Activated T-helper 2 cell treated with anti-CD3 and anti-CD28 coated beads, Interferon-gamma antibody, Interleukin-2, Interleukin-4, amounts not matched to agents 10 μg/mL and 5 μg/mL and 100 μg/mL, durations not matched to agents 14 hours and 24 hours and 36 hours (primary cell): ENCODE results near the gene RSPRY1. TPM values are rescaled to one million over a fixed set of nuclear protein-coding genes. Genes with fewer than 3 reads are reported as not detected.

Experiments used
- DNase-seq: peaks from one replicate; pipeline ENCODE4 v3.0.0; 2021; ENCODE audit warnings: low spot score
- H3K27ac Mint-ChIP-seq: one replicate; pipeline ENCODE4 v1.8.0; 2021; ENCODE audit warnings: mixed read lengths
- H3K27me3 Mint-ChIP-seq: one replicate; pipeline ENCODE4 v1.8.0; 2021; ENCODE audit warnings: low read depth, mixed read lengths
- H3K36me3 Mint-ChIP-seq: one replicate; pipeline ENCODE4 v1.8.0; 2021; ENCODE audit warnings: low read depth, mixed read lengths
- H3K4me1 Mint-ChIP-seq: one replicate; pipeline ENCODE4 v1.8.0; 2021; ENCODE audit warnings: low read depth, mixed read lengths
- H3K4me3 Mint-ChIP-seq: one replicate; pipeline ENCODE4 v1.8.0; 2021; ENCODE audit warnings: low read depth, mild to moderate bottlenecking, moderate library complexity, mixed read lengths
- H3K9me3 Mint-ChIP-seq: one replicate; pipeline ENCODE4 v1.8.0; 2021; ENCODE audit warnings: mixed read lengths
- intact Hi-C: fragments of 100-400 bp; cut with micrococcal nuclease; formaldehyde crosslinking; loops from one replicate; pipeline ENCODE4 v1.15.1; 2023
- total RNA-seq: library from RNA; stranded (reverse); gene quantifications from 2 replicates; pipeline ENCODE4 v1.2.3, GENCODE V29; 2022

RSPRY1 gene
- total RNA-seq, 1 donor from 2014 or later = 33.3 TPM

DNA sequence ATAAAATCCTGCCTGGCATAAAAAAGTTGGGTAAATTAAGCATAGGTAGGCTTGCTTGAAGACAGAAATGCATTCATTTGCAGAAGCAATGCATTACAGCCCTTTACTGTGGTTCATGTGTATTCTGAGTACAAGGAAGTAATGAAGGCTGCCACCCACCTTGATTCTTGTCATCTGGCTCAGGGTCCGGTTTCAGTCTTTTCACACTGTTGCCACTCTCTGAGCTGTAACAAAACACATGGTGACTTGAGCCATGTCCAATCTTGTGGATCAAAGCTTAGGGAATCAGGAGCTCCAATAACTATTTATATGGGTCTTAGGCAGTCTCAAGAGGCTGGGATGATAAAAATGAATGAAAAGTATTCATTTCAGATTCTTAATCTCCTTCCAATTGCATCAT, 22.3 kb upstream of the RSPRY1 start:
- H3K27ac Mint-ChIP-seq = no peak overlapping the region
- peaks cover 64% of the 10 kb centered on the region for H3K36me3 Mint-ChIP-seq
- intact Hi-C loops = no loop called here

DNA sequence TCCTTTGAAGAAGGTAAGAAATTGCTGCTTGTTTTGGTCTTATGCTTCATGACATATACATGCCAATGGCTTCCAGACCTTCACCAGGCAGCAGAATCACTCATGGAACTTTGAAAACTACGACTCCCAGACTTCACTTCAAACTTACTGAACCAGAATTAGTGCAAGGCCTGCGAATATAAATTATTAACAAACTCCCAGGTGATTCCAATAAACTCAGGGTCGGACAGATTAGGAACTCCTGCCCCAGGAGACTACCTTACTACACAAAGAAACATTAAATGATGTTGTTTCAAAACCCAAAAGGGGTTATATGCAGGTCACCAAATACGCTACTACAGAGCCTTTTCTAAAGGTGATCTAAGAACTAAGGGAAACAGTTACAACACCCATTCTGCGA, 20.6 kb upstream of the RSPRY1 start:
- H3K4me1 Mint-ChIP-seq = peaks cover 8% of the 10 kb centered on the region
- no peak for DNase-seq
- intact Hi-C loops = no loop called here
- peaks cover 63% of the 10 kb centered on the region for H3K36me3 Mint-ChIP-seq
- no peaks in the 10 kb centered on the region for H3K27me3 Mint-ChIP-seq
- no peak overlapping the region for H3K27ac Mint-ChIP-seq
- no peak overlapping the region for H3K4me3 Mint-ChIP-seq
- H3K9me3 Mint-ChIP-seq = no peaks in the 10 kb centered on the region

More for the DNA sequence above, 22.3 kb upstream of the RSPRY1 start:
- no peak overlapping the region for H3K4me3 Mint-ChIP-seq
- H3K27me3 Mint-ChIP-seq = no peaks in the 10 kb centered on the region
- no peaks in the 10 kb centered on the region for H3K9me3 Mint-ChIP-seq
- no peak for DNase-seq
- peaks cover 9% of the 10 kb centered on the region for H3K4me1 Mint-ChIP-seq

DNA sequence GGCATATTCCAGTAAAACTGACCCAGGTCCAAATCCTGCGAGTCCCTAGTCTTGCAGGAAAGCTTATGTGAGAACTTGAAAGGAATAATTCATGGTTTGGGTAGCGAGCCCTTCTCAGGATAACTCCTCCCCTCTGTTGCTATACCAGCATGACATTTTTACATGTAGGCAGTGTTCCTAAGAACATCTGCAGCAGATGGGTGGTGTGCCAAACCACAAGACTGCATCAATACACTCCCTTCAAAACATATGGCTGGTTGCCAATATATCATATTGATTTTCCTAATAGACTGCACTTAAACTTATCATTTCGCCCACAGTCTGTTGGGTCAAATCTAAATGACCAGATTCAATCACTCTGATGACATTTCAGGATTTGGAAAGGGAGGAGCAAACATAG, 20.2 kb upstream of the RSPRY1 start:
- H3K4me1 Mint-ChIP-seq = peaks cover 4% of the 10 kb centered on the region
- no peaks in the 10 kb centered on the region for H3K9me3 Mint-ChIP-seq
- H3K4me3 Mint-ChIP-seq = no peak overlapping the region
- no peak for DNase-seq
- H3K27ac Mint-ChIP-seq = no peak overlapping the region
- H3K27me3 Mint-ChIP-seq = no peaks in the 10 kb centered on the region
- peaks cover 63% of the 10 kb centered on the region for H3K36me3 Mint-ChIP-seq
- intact Hi-C loops = no loop called here

DNA sequence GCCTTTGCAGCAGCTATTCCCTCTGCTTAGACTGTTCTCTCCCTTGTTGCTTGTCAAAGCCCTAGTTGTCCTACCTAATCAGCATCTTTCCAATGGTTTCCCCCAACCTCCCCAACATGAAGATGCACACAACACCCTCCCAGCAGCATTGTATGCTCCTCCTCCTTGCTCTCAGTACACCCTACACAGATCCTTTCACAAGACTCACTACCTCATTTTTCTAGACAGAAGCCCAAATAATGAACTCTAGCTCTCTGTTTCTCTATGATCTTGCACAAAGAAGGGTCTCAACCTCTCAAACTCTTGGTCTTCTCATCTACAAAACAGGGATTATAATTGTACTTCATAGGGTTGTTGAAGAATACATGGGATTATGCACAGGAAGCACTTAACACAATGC, 19.7 kb upstream of the RSPRY1 start:
- H3K4me3 Mint-ChIP-seq = no peak overlapping the region
- H3K9me3 Mint-ChIP-seq = no peaks in the 10 kb centered on the region
- intact Hi-C loops = no loop called here
- no peak for DNase-seq
- H3K27ac Mint-ChIP-seq = no peak overlapping the region
- H3K27me3 Mint-ChIP-seq = no peaks in the 10 kb centered on the region
- peaks cover 66% of the 10 kb centered on the region for H3K36me3 Mint-ChIP-seq
- peaks cover 3% of the 10 kb centered on the region for H3K4me1 Mint-ChIP-seq

DNA sequence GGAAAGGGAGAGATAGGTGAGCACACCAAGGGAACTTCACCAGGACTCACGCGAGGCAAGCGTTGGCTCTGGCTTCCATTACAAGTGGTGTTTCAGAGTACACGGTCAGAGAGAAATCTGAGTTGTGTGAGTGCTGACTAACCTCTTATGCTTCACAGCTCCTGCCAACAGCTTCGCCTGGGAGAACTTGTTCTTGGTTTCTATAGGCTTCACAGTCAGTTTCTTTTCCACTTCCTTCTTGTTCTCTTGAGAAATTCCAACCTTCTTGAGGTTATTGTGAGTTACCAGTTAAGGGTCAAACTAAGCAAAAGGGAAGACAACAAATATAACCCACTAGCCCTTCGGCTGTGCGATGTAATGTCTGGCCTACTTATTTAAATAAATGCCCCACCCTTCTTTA, 19.2 kb upstream of the RSPRY1 start:
- DNase-seq = no peak
- H3K9me3 Mint-ChIP-seq = no peaks in the 10 kb centered on the region
- H3K27me3 Mint-ChIP-seq = no peaks in the 10 kb centered on the region
- H3K4me1 Mint-ChIP-seq = peaks cover 3% of the 10 kb centered on the region
- H3K27ac Mint-ChIP-seq = no peak overlapping the region
- peaks cover 71% of the 10 kb centered on the region for H3K36me3 Mint-ChIP-seq
- intact Hi-C loops = no loop called here
- no peak overlapping the region for H3K4me3 Mint-ChIP-seq

DNA sequence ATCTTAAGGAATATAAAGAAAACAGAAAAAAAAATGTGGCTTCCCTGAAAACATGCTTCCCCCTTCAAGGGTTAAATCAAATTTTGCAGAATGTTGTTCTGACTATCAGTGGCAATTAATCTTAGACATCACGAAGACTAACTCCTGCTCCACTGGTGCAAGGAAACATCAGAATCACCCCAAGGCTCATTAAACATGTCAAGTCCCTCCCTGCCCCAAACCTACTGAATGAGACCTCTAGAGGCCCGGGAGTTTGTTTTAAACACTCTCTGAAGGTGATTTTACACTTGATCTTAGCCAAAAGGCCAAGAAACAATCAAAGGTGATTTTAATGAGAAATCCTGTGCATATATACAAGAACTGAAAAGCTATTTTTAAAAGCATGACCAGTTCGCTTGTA, 18.6 kb upstream of the RSPRY1 start:
- H3K4me1 Mint-ChIP-seq = peaks cover 3% of the 10 kb centered on the region
- intact Hi-C loops = no loop called here
- no peaks in the 10 kb centered on the region for H3K9me3 Mint-ChIP-seq
- no peak overlapping the region for H3K27ac Mint-ChIP-seq
- peaks cover 75% of the 10 kb centered on the region for H3K36me3 Mint-ChIP-seq
- no peaks in the 10 kb centered on the region for H3K27me3 Mint-ChIP-seq
- H3K4me3 Mint-ChIP-seq = no peak overlapping the region
- no peak for DNase-seq

DNA sequence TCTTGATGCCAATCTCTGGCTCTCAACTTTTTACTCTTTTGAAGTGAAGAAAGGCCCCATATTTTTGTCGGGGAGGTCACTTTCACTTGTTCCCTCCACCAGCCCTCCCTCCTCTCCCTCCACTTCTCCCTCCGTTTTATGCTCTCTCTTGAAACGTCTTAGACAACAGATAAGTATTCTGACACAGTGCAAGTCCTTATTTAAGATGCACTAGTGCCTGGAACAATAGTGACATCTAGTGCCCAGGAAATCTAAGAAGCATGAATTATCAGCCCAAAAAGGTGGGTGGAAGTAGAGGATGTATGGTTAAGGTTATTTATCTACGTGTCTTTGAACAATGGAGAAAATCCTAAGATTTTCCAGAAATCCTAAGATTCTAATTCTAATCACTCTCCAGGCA, 18.2 kb upstream of the RSPRY1 start:
- Mint-ChIP-seq H3K4me3 (no peak overlapping the region), H3K27ac (no peak overlapping the region), H3K27me3 (no peaks in the 10 kb centered on the region), H3K4me1 (peaks cover 3% of the 10 kb centered on the region), H3K9me3 (no peaks in the 10 kb centered on the region), H3K36me3 (peaks cover 77% of the 10 kb centered on the region)
- intact Hi-C loops = loop anchor here (1.0 to 2.0 kb wide), 3 partner anchors 75 to 204 kb away; partner anchors contain the start of gene CPNE2
- DNase-seq = no peak

DNA sequence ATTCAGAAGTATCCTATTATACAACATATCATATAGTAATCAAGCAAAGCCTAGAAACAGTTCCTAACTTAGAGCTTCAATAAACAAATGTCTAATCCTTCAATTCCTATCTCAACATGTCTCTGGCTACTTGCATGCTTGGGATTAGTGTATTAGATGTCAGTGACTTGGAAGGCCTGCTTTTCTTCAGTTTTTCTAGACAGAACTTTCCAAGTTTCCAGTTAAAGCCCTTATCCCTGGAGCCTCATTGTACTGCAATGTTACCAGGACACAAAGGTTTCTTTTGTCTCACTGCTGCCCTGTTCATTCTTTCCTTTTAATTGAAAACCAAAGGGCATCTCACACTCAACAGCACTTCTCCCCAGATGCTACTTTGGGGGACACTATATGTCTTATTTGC, 16.8 kb upstream of the RSPRY1 start:
- H3K27me3 Mint-ChIP-seq = no peaks in the 10 kb centered on the region

DNA sequence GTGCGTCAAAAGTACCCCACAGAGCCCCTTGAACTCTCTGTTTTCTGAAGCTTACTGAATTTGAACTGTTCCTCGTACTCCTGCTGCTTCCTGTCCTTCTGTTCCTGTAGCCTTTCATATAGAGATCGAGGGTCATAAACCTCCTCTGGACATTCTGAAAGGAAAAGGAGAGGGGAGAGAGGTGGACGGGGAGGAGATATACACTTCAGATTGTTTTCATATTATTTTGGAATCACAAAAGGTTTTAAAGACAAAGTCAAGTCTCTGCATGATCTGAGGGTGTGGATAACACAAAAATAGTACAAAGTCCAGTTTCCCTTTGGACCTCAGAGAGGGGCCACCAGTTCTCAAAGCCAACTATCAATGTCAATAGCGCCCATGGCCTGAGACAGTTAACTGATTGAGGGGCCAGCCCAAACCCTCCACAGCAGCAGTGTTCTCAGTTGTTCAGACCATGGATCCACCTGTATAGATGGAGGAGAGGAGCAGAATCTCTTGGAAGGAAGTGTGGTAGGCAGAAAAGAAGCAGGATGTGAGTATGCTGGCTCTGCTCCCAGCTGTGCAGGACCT, 13.3 kb upstream of the RSPRY1 start:
- Mint-ChIP-seq H3K4me1 (peaks cover 3% of the 10 kb centered on the region), H3K4me3 (no peak overlapping the region), H3K36me3 (peaks cover 48% of the 10 kb centered on the region), H3K27me3 (no peaks in the 10 kb centered on the region), H3K27ac (no peak overlapping the region), H3K9me3 (no peaks in the 10 kb centered on the region)
- intact Hi-C loops = no loop called here
- DNase-seq = no peak

More for the DNA sequence above, 16.8 kb upstream of the RSPRY1 start:
- H3K9me3 Mint-ChIP-seq = no peaks in the 10 kb centered on the region
- peaks cover 71% of the 10 kb centered on the region for H3K36me3 Mint-ChIP-seq
- H3K4me3 Mint-ChIP-seq = no peak overlapping the region
- peaks cover 3% of the 10 kb centered on the region for H3K4me1 Mint-ChIP-seq
- DNase-seq = no peak
- H3K27ac Mint-ChIP-seq = no peak overlapping the region
- intact Hi-C loops = loop anchor here (2.0 kb wide), 1 partner anchor 77 kb away; the partner anchor contains the start of gene CPNE2

DNA sequence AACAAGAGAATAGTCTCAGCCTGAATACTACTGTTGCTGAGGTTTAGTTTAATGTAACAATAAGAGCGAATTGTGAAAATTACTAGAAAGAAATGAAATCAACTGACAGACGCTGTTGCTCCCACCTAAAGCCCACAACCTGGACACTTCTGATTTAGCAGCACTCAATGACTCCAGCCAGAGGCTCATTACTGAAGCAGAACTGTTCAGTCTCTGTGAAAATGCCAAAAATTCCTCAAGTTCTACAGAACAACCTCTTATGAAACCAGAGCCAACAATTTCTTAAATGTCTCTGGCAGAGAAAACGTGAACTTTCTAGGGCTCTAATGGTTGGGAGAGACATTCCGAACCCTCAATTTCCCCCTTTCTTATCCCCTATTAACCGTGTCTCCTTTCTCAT, 10.2 kb upstream of the RSPRY1 start:
- no peak for DNase-seq
- no peaks in the 10 kb centered on the region for H3K9me3 Mint-ChIP-seq
- no peaks in the 10 kb centered on the region for H3K4me1 Mint-ChIP-seq
- no peak overlapping the region for H3K27ac Mint-ChIP-seq
- no peaks in the 10 kb centered on the region for H3K27me3 Mint-ChIP-seq
- H3K4me3 Mint-ChIP-seq = no peak overlapping the region
- peaks cover 34% of the 10 kb centered on the region for H3K36me3 Mint-ChIP-seq
- intact Hi-C loops = no loop called here

DNA sequence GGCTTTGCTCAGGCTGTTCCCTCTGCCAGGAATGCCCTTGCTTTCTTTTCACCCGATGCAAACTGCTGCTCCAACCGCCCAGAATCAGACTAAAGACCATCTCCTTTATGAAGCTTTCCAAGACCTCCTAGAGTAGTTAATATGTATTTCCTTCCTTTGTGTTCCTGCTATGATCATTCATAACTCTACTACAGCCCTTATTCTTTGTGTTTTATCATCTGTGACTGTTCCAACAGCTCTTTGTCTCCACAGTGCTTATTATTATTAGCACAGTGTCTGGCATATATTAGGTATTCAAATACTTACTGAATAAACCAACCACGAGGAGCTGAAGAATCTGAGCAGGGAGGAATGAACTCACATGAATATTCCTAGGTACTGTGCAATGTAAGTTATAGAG, 7.9 kb upstream of the RSPRY1 start:
- Mint-ChIP-seq H3K4me3 (no peak overlapping the region), H3K4me1 (peaks cover 6% of the 10 kb centered on the region), H3K27me3 (no peaks in the 10 kb centered on the region), H3K9me3 (no peaks in the 10 kb centered on the region), H3K36me3 (peaks cover 23% of the 10 kb centered on the region), H3K27ac (no peak overlapping the region)
- intact Hi-C loops = no loop called here
- no peak for DNase-seq

DNA sequence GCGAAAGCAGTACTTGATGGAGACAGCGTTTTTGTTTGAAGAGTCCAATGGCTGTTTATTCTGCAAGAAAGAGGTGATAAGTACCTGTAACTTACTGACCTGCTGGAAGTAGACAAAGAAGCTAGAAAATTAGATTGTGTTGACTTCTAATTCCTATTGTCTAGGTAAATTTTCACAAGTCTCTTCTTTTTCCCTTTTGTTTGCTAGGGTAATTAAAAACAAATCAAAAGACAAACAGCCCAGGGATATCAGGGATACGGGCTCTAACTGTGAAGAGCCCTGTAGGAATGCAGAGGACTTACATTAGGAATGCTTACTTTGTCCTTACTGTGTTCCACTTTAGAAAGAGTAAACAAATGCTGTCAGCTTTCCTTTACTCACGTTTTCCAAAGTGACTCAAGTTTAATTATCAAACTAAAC, 7.3 kb upstream of the RSPRY1 start:
- no peaks in the 10 kb centered on the region for H3K27me3 Mint-ChIP-seq
- no peaks in the 10 kb centered on the region for H3K9me3 Mint-ChIP-seq
- peaks cover 21% of the 10 kb centered on the region for H3K36me3 Mint-ChIP-seq
- no peak overlapping the region for H3K27ac Mint-ChIP-seq
- peaks cover 8% of the 10 kb centered on the region for H3K4me1 Mint-ChIP-seq
- DNase-seq = no peak
- H3K4me3 Mint-ChIP-seq = no peak overlapping the region
- intact Hi-C loops = no loop called here

DNA sequence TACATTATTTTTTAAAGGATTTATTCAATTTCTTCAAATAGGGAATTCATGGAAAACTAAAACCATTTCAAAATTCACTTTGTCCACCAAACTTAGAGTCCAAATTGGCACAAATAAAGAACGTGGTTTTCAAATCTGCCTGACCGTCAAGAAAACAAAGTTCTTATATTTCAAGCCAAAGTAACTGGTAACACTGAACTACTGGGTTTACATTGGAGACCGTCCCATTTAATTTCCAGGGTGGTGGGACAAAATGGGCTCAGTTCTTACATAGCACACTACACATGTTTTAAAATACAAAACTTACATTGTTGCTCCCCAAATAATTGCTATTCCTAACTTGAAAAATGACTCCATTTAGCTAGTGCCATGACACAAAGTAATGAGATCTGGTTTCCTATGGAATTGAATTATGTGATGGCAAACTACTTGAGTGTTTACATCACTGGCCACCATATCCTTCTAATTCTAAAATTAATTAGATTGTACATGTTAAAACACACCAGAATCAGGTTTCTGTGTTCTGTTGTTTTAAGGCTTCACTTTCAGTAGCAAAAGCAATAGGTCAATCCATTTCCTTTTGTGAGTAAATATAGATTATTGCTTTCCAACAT, 6.8 kb upstream of the RSPRY1 start:
- H3K27ac Mint-ChIP-seq = no peak overlapping the region
- H3K4me1 Mint-ChIP-seq = peaks cover 13% of the 10 kb centered on the region
- intact Hi-C loops = no loop called here

More for the DNA sequence above, 6.8 kb upstream of the RSPRY1 start:
- Mint-ChIP-seq H3K4me3 (no peak overlapping the region), H3K9me3 (no peaks in the 10 kb centered on the region), H3K36me3 (peaks cover 23% of the 10 kb centered on the region), H3K27me3 (no peaks in the 10 kb centered on the region)
- no peak for DNase-seq
